HepG2 (cell line): ENCODE data around the gene RAP1GAP2. TPM values are rescaled to one million over a fixed set of nuclear protein-coding genes. Genes with fewer than 3 reads are reported as not detected.

Experiments
- AKAP8 ChIP-seq: sonication (generic); formaldehyde crosslinking; IDR thresholded peaks from 2 replicates; pipeline ENCODE4 v1.5.1; 2020; ENCODE audit warnings: mild to moderate bottlenecking, missing genetic modification reagents
- ATF1 ChIP-seq: IDR thresholded peaks from 2 replicates; pipeline ENCODE4 v1.6.1; 2016; ENCODE audit warnings: mild to moderate bottlenecking, control low read depth
- JUNB ChIP-seq: sonication (generic); formaldehyde crosslinking; IDR thresholded peaks from 2 replicates; pipeline ENCODE4 v1.8.0; 2022; ENCODE audit warnings: missing genetic modification reagents, mild to moderate bottlenecking, borderline replicate concordance
- KDM1A ChIP-seq: IDR thresholded peaks from 2 replicates; pipeline ENCODE4 v1.6.1; 2016; ENCODE audit warnings: missing compliant biosample characterization
- NR2F6 ChIP-seq, 2 experiments: IDR thresholded peaks; 2 replicates each; pipeline ENCODE4 v1.6.1; 2016; ENCODE audit warnings: antibody characterized with exemption in 1 of 2, mild to moderate bottlenecking in 1 of 2
- SCMH1 ChIP-seq: sonication (generic); formaldehyde crosslinking; IDR thresholded peaks from 2 replicates; pipeline ENCODE4 v1.9.0; 2021; ENCODE audit warnings: missing genetic modification reagents, mild to moderate bottlenecking, borderline replicate concordance
- SOX5 ChIP-seq: IDR thresholded peaks from 2 replicates; pipeline ENCODE4 v1.6.1; 2016; ENCODE audit warnings: borderline replicate concordance
- SRF ChIP-seq: IDR thresholded peaks from 2 replicates; pipeline ENCODE4 v1.6.1; 2011; ENCODE audit warnings: mild to moderate bottlenecking, low read depth, low read length, moderate library complexity
- SYNCRIP ChIP-seq: fragments of 200-400 bp; formaldehyde crosslinking; IDR thresholded peaks from 2 replicates; pipeline ENCODE4 v1.6.1; 2018; ENCODE audit warnings: mild to moderate bottlenecking, low read depth, low read length; ENCODE audit not compliant: insufficient read depth
- ZBTB20 ChIP-seq: sonication (generic); formaldehyde crosslinking; IDR thresholded peaks from 2 replicates; pipeline ENCODE4 v1.8.1; 2023; ENCODE audit warnings: missing genetic modification reagents, low read depth, mild to moderate bottlenecking, borderline replicate concordance
- ZEB1 ChIP-seq: IDR thresholded peaks from 2 replicates; pipeline ENCODE4 v1.6.1; 2012; ENCODE audit warnings: mild to moderate bottlenecking, low read depth, inconsistent platforms; ENCODE audit not compliant: insufficient replicate concordance
- ZFP37 ChIP-seq: sonication (generic); formaldehyde crosslinking; IDR thresholded peaks from 2 replicates; pipeline ENCODE4 v1.4.0; 2020; ENCODE audit warnings: missing genetic modification reagents, borderline replicate concordance
- ZNF224 ChIP-seq: sonication (generic); formaldehyde crosslinking; IDR thresholded peaks from 2 replicates; pipeline ENCODE4 v1.5.0; 2020; ENCODE audit warnings: mild to moderate bottlenecking, missing genetic modification reagents
- ZNF350 ChIP-seq: sonication (generic); formaldehyde crosslinking; IDR thresholded peaks from 2 replicates; pipeline ENCODE4 v1.4.0; 2020; ENCODE audit warnings: mild to moderate bottlenecking, low read depth, missing genetic modification reagents, borderline replicate concordance
- ZNF891 ChIP-seq: sonication (generic); formaldehyde crosslinking; IDR thresholded peaks from 2 replicates; pipeline ENCODE4 v1.5.0; 2020; ENCODE audit warnings: mild to moderate bottlenecking, missing genetic modification reagents
- ZSCAN21 ChIP-seq: sonication (generic); formaldehyde crosslinking; IDR thresholded peaks from 2 replicates; pipeline ENCODE4 v1.8.0; 2022; ENCODE audit warnings: mild to moderate bottlenecking, missing genetic modification reagents, moderate library complexity, borderline replicate concordance
- polyA plus RNA-seq, 8 experiments: library from polyadenylated mRNA; depleted of rRNA in 3 of 8; stranded (reverse) in 7 of 8; unstranded in 1 of 8; fragments of >200 nt; fragmentation: Illumina TruSeq in 4 of 8; extraction: Trizol in 4 of 8; gene quantifications; 2 replicates each; pipeline versions ENCODE4 v1.2.1 to v1.2.3, GENCODE V29; 2011 to 2016; ENCODE audit warnings: low read depth in 4 of 8, missing spikeins in 1 of 8, mixed read lengths in 1 of 8; ENCODE audit not compliant: insufficient read depth in 1 of 8
- total RNA-seq, 5 experiments: library from RNA; depleted of rRNA; stranded (reverse); fragments of >200 nt; fragmentation: Illumina TruSeq; extraction: Trizol; gene quantifications; 2 replicates each; pipeline ENCODE4 v1.2.3, GENCODE V29; 2016; ENCODE audit warnings: low read depth in 1 of 5
- TF ChIP-seq, protein P1 (sequence below): sonication (generic); formaldehyde crosslinking; IDR thresholded peaks from 2 replicates; pipeline ENCODE4 v1.4.0; 2020; ENCODE audit warnings: missing genetic modification reagents
- TF ChIP-seq, protein P2 (sequence below): sonication (generic); formaldehyde crosslinking; IDR thresholded peaks from 2 replicates; pipeline ENCODE4 v1.4.0; 2020; ENCODE audit warnings: low read depth, missing genetic modification reagents
- TF ChIP-seq, protein P3 (sequence below): sonication (generic); formaldehyde crosslinking; IDR thresholded peaks from 2 replicates; pipeline ENCODE4 v1.9.0; 2021; ENCODE audit warnings: missing genetic modification reagents, borderline replicate concordance

The RAP1GAP2 gene
- total and polyA plus RNA-seq, 2 of the 13 experiments (the other 11 are each of a cell fraction or from before 2014, with no cell fraction given), result 10.9 to 12.0 TPM

DNA sequence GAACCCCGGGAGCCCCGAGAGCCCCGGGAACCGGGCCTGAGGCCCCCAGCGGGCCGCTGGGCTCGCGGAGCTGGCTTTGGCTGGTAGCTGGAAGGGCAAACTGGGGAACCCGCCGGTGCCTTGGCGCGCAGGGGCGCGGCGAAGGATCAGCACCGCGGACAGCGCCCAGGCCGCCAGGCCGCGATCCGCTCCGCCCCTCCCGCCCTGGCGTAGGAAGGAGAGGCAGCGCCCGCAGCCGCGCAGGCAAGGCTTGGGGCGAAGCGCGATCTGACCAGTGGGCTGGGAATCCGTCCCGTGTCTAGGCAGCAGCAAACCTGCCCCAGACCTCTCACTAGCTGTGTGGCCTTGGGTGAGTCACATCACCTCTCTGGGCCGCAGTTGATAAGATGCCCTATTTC lies 46.5 kb upstream of the RAP1GAP2 start (continued):
- TF ChIP-seq, protein P1, sequence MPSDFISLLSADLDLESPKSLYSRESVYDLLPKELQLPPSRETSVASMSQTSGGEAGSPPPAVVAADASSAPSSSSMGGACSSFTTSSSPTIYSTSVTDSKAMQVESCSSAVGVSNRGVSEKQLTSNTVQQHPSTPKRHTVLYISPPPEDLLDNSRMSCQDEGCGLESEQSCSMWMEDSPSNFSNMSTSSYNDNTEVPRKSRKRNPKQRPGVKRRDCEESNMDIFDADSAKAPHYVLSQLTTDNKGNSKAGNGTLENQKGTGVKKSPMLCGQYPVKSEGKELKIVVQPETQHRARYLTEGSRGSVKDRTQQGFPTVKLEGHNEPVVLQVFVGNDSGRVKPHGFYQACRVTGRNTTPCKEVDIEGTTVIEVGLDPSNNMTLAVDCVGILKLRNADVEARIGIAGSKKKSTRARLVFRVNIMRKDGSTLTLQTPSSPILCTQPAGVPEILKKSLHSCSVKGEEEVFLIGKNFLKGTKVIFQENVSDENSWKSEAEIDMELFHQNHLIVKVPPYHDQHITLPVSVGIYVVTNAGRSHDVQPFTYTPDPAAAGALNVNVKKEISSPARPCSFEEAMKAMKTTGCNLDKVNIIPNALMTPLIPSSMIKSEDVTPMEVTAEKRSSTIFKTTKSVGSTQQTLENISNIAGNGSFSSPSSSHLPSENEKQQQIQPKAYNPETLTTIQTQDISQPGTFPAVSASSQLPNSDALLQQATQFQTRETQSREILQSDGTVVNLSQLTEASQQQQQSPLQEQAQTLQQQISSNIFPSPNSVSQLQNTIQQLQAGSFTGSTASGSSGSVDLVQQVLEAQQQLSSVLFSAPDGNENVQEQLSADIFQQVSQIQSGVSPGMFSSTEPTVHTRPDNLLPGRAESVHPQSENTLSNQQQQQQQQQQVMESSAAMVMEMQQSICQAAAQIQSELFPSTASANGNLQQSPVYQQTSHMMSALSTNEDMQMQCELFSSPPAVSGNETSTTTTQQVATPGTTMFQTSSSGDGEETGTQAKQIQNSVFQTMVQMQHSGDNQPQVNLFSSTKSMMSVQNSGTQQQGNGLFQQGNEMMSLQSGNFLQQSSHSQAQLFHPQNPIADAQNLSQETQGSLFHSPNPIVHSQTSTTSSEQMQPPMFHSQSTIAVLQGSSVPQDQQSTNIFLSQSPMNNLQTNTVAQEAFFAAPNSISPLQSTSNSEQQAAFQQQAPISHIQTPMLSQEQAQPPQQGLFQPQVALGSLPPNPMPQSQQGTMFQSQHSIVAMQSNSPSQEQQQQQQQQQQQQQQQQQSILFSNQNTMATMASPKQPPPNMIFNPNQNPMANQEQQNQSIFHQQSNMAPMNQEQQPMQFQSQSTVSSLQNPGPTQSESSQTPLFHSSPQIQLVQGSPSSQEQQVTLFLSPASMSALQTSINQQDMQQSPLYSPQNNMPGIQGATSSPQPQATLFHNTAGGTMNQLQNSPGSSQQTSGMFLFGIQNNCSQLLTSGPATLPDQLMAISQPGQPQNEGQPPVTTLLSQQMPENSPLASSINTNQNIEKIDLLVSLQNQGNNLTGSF (CRISPR knock-in tag), result peak; percentile 99
- TF ChIP-seq, protein P2, sequence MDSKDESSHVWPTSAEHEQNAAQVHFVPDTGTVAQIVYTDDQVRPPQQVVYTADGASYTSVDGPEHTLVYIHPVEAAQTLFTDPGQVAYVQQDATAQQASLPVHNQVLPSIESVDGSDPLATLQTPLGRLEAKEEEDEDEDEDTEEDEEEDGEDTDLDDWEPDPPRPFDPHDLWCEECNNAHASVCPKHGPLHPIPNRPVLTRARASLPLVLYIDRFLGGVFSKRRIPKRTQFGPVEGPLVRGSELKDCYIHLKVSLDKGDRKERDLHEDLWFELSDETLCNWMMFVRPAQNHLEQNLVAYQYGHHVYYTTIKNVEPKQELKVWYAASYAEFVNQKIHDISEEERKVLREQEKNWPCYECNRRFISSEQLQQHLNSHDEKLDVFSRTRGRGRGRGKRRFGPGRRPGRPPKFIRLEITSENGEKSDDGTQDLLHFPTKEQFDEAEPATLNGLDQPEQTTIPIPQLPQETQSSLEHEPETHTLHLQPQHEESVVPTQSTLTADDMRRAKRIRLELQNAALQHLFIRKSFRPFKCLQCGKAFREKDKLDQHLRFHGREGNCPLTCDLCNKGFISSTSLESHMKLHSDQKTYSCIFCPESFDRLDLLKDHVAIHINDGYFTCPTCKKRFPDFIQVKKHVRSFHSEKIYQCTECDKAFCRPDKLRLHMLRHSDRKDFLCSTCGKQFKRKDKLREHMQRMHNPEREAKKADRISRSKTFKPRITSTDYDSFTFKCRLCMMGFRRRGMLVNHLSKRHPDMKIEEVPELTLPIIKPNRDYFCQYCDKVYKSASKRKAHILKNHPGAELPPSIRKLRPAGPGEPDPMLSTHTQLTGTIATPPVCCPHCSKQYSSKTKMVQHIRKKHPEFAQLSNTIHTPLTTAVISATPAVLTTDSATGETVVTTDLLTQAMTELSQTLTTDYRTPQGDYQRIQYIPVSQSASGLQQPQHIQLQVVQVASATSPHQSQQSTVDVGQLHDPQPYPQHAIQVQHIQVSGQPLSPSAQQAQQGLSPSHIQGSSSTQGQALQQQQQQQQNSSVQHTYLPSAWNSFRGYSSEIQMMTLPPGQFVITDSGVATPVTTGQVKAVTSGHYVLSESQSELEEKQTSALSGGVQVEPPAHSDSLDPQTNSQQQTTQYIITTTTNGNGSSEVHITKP (CRISPR knock-in tag), result 0 out of 2 replicates have a peak, but pooled peaks have one; percentile 43
- peak; percentile 80; the same call in 1 of the 2 replicates for TF ChIP-seq AKAP8
- peak; percentile 64; the same call in 1 of the 2 replicates for TF ChIP-seq SOX5 (CRISPR knock-in tag)
- TF ChIP-seq ZFP37 (CRISPR knock-in tag), result peak; percentile 94; the same call in 1 of the 2 replicates
- peak; percentile 62; the same call in 1 of the 2 replicates for TF ChIP-seq ZBTB20 (CRISPR knock-in tag)
- TF ChIP-seq SCMH1 (CRISPR knock-in tag), result no peak
- TF ChIP-seq SYNCRIP, result no peak
- peak; percentile 53; the same call in 1 of the 2 replicates for TF ChIP-seq KDM1A (CRISPR knock-in tag)
- TF ChIP-seq ZSCAN21 (CRISPR knock-in tag), result peak; percentile 99
- no peak for TF ChIP-seq ZEB1
- TF ChIP-seq, protein P3, sequence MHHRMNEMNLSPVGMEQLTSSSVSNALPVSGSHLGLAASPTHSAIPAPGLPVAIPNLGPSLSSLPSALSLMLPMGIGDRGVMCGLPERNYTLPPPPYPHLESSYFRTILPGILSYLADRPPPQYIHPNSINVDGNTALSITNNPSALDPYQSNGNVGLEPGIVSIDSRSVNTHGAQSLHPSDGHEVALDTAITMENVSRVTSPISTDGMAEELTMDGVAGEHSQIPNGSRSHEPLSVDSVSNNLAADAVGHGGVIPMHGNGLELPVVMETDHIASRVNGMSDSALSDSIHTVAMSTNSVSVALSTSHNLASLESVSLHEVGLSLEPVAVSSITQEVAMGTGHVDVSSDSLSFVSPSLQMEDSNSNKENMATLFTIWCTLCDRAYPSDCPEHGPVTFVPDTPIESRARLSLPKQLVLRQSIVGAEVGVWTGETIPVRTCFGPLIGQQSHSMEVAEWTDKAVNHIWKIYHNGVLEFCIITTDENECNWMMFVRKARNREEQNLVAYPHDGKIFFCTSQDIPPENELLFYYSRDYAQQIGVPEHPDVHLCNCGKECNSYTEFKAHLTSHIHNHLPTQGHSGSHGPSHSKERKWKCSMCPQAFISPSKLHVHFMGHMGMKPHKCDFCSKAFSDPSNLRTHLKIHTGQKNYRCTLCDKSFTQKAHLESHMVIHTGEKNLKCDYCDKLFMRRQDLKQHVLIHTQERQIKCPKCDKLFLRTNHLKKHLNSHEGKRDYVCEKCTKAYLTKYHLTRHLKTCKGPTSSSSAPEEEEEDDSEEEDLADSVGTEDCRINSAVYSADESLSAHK (CRISPR knock-in tag), result peak; percentile 94; the same call in 1 of the 2 replicates
- no peak for TF ChIP-seq SRF
- TF ChIP-seq ATF1 (CRISPR knock-in tag), result no peak
- TF ChIP-seq JUNB (CRISPR knock-in tag), result peak; percentile 65; the same call in 1 of the 2 replicates
- no peak for TF ChIP-seq NR2F6 (IDR thresholded peaks at IDR 0.05)
- peak; percentile 74; the same call in 1 of the 2 replicates for TF ChIP-seq NR2F6 (CRISPR knock-in tag; IDR thresholded peaks at IDR 0.05)
- TF ChIP-seq ZNF224 (CRISPR knock-in tag), result no peak; the same call in 1 of the 2 replicates
- TF ChIP-seq ZNF350 (CRISPR knock-in tag), result peak; percentile 72
- TF ChIP-seq ZNF891 (CRISPR knock-in tag), result peak; percentile 96; the same call in 1 of the 2 replicates
